ENCODE results near the gene UBE2R2. TPM values are rescaled to one million over a fixed set of nuclear protein-coding genes. Genes with fewer than 3 reads are reported as not detected.
"Not testable (repeated sequence)": the region's sequence is repeated elsewhere in the genome, so short reads cannot be mapped to it uniquely, and the experiment has no call there.

The UBE2R2 gene
- total and polyA plus RNA-seq, 10 donors: 15.2 to 48.5 (median 39.9) TPM

DNA sequence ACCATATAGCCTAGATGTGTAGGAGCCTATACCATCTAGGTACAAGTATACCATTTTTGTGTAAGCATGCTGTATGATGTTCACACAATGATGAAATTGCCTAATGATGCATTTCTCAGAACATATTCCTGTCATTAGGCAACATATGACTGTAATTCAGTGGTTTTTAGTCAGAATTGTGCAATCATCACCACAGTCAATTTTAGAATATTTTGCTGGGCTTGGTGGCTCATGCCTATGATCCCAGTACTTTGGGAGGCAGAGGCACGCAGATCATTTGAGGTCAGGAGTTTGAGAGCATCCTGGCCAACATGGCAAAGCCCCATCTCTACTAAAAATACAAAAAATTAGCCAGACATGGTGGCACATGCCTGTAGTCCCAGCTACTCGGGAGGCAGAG, 19.3 kb downstream of the UBE2R2 start:
- intact Hi-C loops (cut with DNase I; ENCODE audit: low total_unique reads); H3K36me3 ChIP-seq; H3K27me3 ChIP-seq (replicated peaks in 1 of 7); H3K9me3 ChIP-seq: not testable (repeated sequence)
- peak in 1 of 3 donors; percentile 11 for TF ChIP-seq POLR2AphosphoS5 (IDR thresholded peaks at IDR 0.05)
- DNase-seq: peak; percentile 45
- H3K27ac ChIP-seq: peak overlapping the region in 7 of 8 donors; percentile 51 to 83 (median 79)
- peak overlapping the region in 1 of 8 donors; percentile 25 for H3K4me3 ChIP-seq
- 30 to 73% (median 48%) methylated on average over 2 of the region's 2 CpGs for WGBS, 5 donors
- peaks cover 12 to 99% (median 60%) of the 10 kb centered on the region in 6 donors for H3K4me1 ChIP-seq

GRCh38 chr9:33837138-33837537, 20.2 kb downstream of the UBE2R2 start:
- intact Hi-C loops (cut with DNase I; ENCODE audit: low total_unique reads): no loop called here
- H3K4me3 ChIP-seq: no peak overlapping the region
- H3K4me1 ChIP-seq: peaks cover 16 to 99% (median 66%) of the 10 kb centered on the region in 6 donors
- TF ChIP-seq, protein P1, sequence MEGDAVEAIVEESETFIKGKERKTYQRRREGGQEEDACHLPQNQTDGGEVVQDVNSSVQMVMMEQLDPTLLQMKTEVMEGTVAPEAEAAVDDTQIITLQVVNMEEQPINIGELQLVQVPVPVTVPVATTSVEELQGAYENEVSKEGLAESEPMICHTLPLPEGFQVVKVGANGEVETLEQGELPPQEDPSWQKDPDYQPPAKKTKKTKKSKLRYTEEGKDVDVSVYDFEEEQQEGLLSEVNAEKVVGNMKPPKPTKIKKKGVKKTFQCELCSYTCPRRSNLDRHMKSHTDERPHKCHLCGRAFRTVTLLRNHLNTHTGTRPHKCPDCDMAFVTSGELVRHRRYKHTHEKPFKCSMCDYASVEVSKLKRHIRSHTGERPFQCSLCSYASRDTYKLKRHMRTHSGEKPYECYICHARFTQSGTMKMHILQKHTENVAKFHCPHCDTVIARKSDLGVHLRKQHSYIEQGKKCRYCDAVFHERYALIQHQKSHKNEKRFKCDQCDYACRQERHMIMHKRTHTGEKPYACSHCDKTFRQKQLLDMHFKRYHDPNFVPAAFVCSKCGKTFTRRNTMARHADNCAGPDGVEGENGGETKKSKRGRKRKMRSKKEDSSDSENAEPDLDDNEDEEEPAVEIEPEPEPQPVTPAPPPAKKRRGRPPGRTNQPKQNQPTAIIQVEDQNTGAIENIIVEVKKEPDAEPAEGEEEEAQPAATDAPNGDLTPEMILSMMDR (IDR thresholded peaks at IDR 0.05 in 8 of 11, conservative IDR thresholded peaks at IDR 0.05 in 3 of 11): no peak
- TF ChIP-seq POLR2AphosphoS5 (IDR thresholded peaks at IDR 0.05) (no peak), POLR2A (IDR thresholded peaks at IDR 0.05) (no peak)
- WGBS, 5 donors: 85 to 95% (median 89%) methylated on average over 4 of the region's 4 CpGs
- H3K9me3 ChIP-seq: no peaks in the 10 kb centered on the region
- H3K27me3 ChIP-seq (replicated peaks in 1 of 7): no peaks in the 10 kb centered on the region
- peak overlapping the region in 5 of 8 donors; percentile 51 to 83 (median 82) for H3K27ac ChIP-seq
- DNase-seq: peak; percentile 17
- H3K36me3 ChIP-seq: peaks cover 0 to 8% (median 0%) of the 10 kb centered on the region in 6 donors

DNA sequence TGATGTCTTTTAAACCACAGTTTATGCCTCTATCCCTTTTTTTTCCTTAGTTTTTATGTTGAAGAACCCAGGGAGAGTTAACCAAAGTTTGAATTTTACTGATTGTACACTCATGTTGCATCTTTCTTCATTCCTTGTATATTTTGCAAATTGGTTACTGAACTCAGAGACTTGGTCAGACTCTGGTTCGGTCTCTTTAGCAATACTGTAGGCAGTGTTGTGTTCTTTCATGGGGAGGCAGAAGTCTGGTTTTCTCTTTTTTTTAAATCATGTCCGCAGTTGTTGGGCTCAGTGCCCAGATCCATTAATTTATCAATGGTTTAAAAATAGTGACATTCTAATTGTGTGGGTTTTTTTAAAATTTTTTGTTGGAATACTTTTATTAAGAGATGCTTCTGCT, 23.4 kb downstream of the UBE2R2 start:
- intact Hi-C loops (cut with DNase I; ENCODE audit: low total_unique reads): no loop called here
- TF ChIP-seq POLR2A (IDR thresholded peaks at IDR 0.05) (no peak), POLR2AphosphoS5 (IDR thresholded peaks at IDR 0.05) (no peak)
- TF ChIP-seq, protein P1 (IDR thresholded peaks at IDR 0.05 in 8 of 11, conservative IDR thresholded peaks at IDR 0.05 in 3 of 11): no peak
- H3K4me3 ChIP-seq: no peak overlapping the region
- peaks cover 24 to 100% (median 73%) of the 10 kb centered on the region in 6 donors for H3K4me1 ChIP-seq
- 36 to 60% (median 52%) methylated on average over 2 of the region's 2 CpGs for WGBS, 5 donors
- H3K9me3 ChIP-seq: no peaks in the 10 kb centered on the region
- no peak for DNase-seq
- peaks cover 0 to 8% (median 0%) of the 10 kb centered on the region in 6 donors for H3K36me3 ChIP-seq
- H3K27ac ChIP-seq: peak overlapping the region in 4 of 8 donors; percentile 15 to 56 (median 44)
- H3K27me3 ChIP-seq (replicated peaks in 1 of 7): no peaks in the 10 kb centered on the region

- intact Hi-C loops (cut with DNase I; ENCODE audit: low total_unique reads): no loop called here
- peak; percentile 77 for DNase-seq
These were observed 26.5 kb downstream of the UBE2R2 start for GRCh38 chr9:33843312-33843961.

More at GRCh38 chr9:33843312-33843961, 26.5 kb downstream of the UBE2R2 start:
- H3K9me3 ChIP-seq: no peaks in the 10 kb centered on the region
- WGBS, 5 donors: 64 to 78% (median 70%) methylated on average over 5 of the region's 5 CpGs
- H3K4me1 ChIP-seq: peaks cover 14 to 99% (median 65%) of the 10 kb centered on the region in 6 donors
- H3K4me3 ChIP-seq: no peak overlapping the region
- H3K27me3 ChIP-seq (replicated peaks in 1 of 7): no peaks in the 10 kb centered on the region
- peaks cover 0 to 8% (median 0%) of the 10 kb centered on the region in 6 donors for H3K36me3 ChIP-seq
- peak overlapping the region in 7 of 8 donors; percentile 34 to 84 (median 78) for H3K27ac ChIP-seq
- TF ChIP-seq POLR2AphosphoS5 (IDR thresholded peaks at IDR 0.05): no peak
- no peak for TF ChIP-seq POLR2A (IDR thresholded peaks at IDR 0.05)
- TF ChIP-seq, protein P1 (IDR thresholded peaks at IDR 0.05 in 8 of 11, conservative IDR thresholded peaks at IDR 0.05 in 3 of 11): no peak
